Activated CD8-positive, alpha-beta memory T cell treated with anti-CD3 and anti-CD28 coated beads for 48 hours (primary cell): ENCODE results near the gene CES4A.
"Not testable (repeated sequence)": the region's sequence is repeated elsewhere in the genome, so short reads cannot be mapped to it uniquely, and the experiment has no call there.

Source experiments
- DNase-seq, 3 experiments: peaks; one replicate each; pipeline ENCODE4 v3.0.0-alpha.2; 2020; ENCODE audit warnings: low read depth in 2 of 3, low spot score in 2 of 3

The CES4A gene

DNA sequence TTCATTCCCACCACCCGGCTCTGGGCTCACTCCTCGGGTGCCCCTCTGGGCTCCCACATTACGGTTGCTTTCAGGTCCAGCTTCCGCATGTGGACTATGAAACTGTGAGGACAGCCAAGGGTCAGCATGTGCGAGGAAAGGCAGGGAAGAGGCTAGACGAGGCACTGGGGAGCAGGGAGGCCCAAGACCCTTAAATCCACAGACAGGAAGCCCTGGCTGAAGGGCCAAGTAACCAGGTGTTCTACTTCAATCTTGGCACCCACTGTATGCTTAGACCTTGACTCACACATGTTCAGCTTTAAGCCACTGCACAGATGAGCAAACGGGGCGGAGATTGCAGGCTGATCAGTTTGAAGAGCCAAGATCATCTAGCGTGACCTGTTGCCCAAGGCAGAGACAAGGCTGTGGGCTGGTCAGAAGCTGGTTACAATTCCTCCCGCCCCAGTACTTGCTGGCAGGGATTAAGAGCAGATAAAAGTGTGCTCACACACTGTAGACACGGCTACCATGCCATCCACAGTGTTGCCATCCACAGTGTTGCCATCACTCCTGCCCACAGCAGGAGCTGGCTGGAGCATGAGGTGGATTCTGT lies at the start of gene CES4A:
TSS of gene CES4A (plus strand) at position 393 of the 592 bp plus-strand sequence. CDS start at position 577, 184 bp downstream.
- no peak for DNase-seq

- DNase-seq, result no peak
Measured at GRCh38 chr16:66939366-66939765, 49.0 kb upstream of the CES4A start.

- no peak for DNase-seq
Measured at GRCh38 chr16:66940236-66940635, 48.2 kb upstream of the CES4A start.

DNA sequence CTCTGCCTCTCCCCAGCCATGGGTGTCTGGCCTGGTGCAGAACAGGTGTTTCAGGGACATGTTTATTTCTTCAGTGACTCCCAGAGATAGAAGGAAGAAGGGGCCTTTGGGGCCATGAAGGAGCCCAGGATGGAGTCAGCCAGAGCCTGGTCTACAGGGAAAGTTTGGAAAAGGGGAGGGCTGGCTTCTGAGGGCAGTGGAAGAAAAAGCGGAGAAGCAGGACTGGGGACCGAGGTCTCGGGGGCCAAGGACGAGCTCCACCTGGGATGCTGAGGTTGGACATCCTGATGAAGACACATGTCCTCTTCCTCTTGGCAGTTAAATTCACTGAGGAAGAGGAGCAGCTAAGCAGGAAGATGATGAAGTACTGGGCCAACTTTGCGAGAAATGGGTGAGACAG lies 45.4 kb upstream of the CES4A start:
- DNase-seq, result no peak

GRCh38 chr16:66943426-66944053 lies 44.8 kb upstream of the CES4A start:
- no peak for DNase-seq

DNA sequence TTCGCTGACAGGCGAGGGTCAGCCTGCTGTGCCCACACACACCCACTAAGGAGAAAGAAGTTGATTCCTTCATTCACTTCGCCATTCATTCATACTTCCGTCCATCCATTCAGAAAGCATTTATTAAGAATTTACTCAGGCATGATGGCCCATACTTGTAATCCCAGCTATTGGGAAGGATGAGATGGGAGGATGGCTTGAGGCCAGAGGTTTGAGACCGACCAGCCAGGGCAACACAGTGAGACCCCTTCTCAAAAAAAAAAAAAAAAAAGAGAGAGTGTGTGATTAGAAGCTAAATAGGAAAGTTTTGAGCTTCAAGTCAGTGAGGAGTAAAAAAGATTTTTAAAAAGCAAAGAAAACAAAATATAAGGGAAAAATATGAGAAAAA lies 44.3 kb upstream of the CES4A start:
- DNase-seq, result no peak

- not testable (repeated sequence) for DNase-seq
Measured at GRCh38 chr16:66944971-66945370, 43.4 kb upstream of the CES4A start.

- no peak for DNase-seq
Measured at GRCh38 chr16:66945939-66946338, 42.5 kb upstream of the CES4A start.

DNA sequence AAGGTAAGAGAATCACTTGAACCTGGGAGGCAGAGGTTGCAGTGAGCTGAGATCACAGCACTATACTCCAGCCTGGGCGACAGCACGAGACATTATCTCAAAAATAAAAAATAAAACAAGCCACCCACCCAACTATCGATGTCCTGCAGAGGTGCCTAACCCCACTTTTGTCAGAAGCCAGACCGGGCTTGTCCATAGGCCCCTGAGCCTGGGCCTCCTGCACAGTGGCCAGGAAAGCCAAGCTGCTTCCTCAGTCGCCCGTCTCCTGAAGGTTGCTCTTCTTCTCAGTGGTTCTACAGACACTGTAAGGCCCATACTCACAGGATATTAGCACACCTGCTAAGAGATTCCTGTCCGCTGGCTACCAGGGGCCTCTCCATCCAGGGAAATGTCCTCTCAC lies 41.8 kb upstream of the CES4A start:
- DNase-seq, result no peak

DNA sequence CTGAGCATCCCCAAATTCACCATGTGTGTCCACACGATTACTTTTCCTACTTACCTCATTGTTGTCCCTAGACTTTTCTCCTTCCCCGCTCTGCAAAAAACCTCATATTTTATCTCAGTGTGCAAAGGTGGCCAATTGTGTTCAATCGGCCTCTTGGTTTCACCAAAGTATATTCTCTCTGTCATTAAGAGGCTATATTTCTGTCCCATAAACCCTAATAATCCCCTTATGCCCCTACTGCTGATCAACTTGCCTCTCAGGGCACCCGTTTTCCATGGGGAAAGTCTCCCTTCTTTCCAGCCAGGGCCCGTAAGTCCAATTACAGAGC lies 41.5 kb upstream of the CES4A start:
- DNase-seq, result no peak

GRCh38 chr16:66947302-66948065 lies 40.9 kb upstream of the CES4A start:
- peak; percentile 61 to 77 (median 74) for DNase-seq

DNA sequence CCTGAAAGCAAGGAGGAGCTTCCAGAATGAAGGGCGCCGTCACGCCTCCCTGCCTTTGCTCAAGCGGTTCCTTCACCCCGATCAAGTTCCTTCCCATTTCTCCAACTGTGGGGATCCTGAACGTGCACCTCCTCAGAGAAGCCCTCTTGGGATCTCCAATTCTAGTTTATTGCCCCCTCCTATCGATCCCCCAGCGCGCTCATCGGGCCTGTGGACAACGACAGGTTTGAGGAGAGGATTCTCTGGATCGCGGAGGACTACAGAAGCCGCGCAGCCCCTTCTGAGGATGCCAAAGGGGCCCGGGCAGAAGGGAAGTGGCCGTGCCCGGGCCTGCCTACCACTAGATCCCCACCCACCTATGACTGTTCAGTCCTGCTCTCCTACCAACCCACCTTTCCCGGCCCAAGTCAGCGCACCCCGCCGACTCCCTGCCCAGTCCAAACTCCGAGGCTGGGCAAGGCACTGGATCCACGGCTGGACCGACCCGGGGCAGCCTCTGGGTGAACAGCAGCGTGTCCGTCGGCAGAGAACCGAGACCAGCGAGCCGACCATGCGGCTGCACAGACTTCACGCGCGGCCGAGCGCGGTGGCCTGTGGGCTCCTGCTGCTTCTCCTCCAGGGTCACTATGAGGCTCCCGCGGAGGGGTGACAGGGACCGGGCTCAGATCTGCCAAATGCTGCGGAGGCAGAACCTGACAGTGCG lies 40.1 kb upstream of the CES4A start:
- DNase-seq, result no peak

DNA sequence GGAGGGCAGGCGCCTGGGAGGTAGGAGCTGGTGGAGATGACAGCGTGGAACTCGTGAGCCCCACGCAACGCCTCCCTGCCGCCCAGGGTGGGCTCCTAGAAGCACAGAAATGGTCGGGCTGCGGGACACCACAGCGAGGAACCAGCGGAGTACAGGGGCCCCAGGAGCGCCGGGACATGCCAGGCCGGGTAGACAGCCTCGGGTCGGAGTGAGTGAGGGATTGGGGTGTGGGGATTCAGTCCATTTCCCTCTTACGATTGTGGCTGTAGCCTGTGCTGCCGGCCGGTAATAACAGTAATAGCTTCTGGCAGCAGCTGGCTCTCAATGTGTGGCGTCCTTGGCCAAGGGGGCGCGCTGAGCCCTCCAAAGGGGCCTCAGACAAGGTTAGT lies 39.6 kb upstream of the CES4A start:
- DNase-seq, result no peak

DNA sequence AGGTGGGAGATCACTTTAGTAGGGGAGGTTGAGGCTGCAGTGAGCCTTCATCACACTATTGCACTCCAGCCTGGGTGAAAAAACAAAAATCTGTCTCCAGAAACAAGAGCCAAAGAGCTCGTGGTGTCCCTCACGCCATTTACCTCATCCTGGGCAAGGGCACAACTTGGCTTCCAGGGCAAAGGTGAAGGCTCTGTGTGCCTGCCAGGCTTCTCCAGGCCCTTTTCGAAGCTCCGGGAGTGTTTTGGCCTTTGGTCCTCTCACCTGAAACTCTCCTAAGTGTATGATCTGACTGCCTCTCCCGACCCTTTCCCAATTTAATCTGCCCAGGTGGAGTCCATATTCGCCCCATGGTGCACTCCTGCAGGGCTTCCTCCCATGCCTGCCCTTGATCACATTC lies 38.9 kb upstream of the CES4A start:
- DNase-seq, result no peak

GRCh38 chr16:66950437-66950836 lies 38.0 kb upstream of the CES4A start:
- no peak for DNase-seq

DNA sequence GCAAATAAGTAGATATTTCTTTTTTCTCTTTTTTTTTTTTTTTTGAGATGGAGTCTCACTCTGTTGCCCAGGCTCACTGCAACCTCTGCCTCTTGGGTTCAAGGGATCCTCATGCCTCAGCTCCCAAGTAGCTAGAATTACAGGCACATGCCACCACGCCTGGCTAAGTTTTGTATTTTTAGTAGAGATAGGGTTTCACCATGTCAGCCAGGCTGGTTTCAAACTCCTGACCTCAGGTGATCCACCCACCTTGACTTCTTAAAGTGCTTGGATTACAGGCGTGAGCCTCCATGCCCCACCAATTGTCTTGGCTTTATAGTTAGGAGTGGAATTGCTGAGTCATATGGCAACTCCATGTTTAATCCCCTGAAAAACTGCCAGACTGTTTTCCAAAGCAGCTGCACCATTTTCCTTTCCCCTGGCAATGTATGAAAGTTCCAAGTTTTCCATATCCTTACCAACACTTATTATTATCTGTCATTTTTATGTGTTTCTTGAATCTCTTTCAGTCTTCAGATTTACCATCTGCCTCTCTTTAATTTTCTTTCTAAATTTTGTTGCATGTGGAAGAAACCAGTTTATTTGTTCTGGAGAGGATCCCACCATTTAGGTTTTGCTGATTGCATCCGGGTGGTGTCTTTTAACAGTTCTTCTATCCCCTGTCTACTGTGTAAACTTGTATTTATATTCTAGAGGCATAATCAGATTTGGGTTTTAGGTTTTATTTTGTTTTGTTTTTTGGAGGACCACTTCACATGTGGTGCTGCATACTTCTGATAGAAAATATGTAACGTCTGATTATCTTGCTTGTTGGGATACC lies 37.2 kb upstream of the CES4A start:
- DNase-seq, result no peak

GRCh38 chr16:66952430-66953110 lies 35.8 kb upstream of the CES4A start:
- DNase-seq, result no peak

GRCh38 chr16:66953462-66954096 lies 34.8 kb upstream of the CES4A start:
- no peak for DNase-seq

- DNase-seq, result peak in 2 of 3 experiments; percentile 40 to 45
Measured at GRCh38 chr16:66954097-66954659, 34.2 kb upstream of the CES4A start.
